HG03558 (cell line): Measurements from ENCODE around the gene SYT6.

ENCODE experiments used
- ATAC-seq: cut with Tn5 transposase; IDR thresholded peaks from one replicate; pipeline ENCODE4 v1.9.1; 2021; ENCODE audit warnings: moderate number of reproducible peaks; ENCODE audit not compliant: unreplicated experiment; ENCODE audit errors: extremely low read depth

SYT6 gene

GRCh38 chr1:114153261-114154145 is at the start of gene SYT6:
Gene SYT6 (minus strand): TSS chr1:114153869. CDS start chr1:114153772, 97 bp downstream.
- ATAC-seq: no peak

- no peak for ATAC-seq
These were observed 47.8 kb upstream of the SYT6 start for GRCh38 chr1:114201486-114201885.

- ATAC-seq: no peak
These were observed 45.4 kb upstream of the SYT6 start for GRCh38 chr1:114199017-114199594.

DNA sequence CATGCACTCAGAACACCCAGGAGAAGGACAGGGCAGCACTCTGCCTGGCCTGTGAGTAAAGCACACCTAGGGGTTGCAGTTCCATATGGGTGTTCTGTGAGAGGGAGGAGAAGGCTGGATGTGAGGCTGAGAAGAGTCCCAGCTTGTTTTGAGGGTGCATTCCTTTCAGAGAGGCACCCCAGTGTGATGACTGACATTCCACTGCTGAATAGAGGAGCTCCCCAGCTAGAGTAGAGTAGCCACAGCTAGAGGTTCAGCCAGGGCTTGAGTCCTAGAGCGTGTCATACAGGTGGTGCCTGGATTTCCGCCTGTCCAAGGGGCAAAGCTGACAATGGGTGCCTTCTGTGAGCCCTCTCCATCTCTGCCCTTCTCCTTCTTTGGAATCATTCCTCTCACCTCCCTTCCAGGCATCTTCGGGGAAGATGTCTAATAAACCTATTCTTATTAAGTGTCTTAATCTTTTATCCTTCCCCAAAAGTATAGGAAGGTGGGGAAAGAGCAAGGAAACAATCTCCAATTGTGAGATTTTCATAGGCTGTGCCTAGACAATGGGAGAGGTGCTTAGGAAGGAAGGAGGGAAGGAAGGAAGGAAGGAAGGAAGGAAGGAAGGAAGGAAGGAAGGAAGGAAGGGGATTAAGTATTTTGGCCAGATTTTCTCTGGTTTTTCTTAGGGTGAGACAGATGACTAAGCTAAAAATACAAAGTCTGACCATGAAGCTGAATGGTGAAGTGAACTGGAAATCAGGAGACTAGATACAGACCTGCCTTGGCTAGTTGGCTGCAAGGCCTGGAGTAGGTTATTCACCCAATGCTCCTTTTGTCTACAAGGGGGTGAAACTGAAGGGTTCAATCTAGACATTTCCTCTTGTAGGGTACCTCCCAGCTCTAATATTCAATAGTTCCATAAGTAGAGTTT is 43.6 kb upstream of the SYT6 start:
- ATAC-seq: no peak

GRCh38 chr1:114195819-114196218 is 42.1 kb upstream of the SYT6 start:
- no peak for ATAC-seq

GRCh38 chr1:114192328-114192727 is 38.7 kb upstream of the SYT6 start:
- no peak for ATAC-seq

DNA sequence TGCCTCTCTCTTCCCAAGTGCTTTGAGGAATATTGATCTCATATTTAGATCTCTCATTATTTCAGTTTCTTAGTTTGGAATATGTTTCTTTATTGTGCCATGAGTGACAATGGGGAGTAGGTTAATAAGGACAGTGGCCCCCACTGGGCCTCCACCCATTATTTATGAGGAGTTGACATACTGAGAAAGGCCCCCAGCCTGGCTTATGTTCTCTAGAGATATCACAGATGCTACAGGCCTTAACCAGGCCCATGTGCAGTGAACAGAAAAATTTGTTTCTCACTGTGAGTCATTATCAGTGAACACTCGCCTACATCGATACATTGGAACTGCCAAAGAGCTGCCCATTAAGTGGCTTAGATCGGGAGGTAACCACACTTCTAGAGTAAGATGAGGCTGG is 35.7 kb upstream of the SYT6 start:
- no peak for ATAC-seq

GRCh38 chr1:114181356-114181755 is 27.7 kb upstream of the SYT6 start:
- ATAC-seq: no peak

GRCh38 chr1:114180742-114181141 is 27.1 kb upstream of the SYT6 start:
- no peak for ATAC-seq

- no peak for ATAC-seq
These were observed 25.3 kb upstream of the SYT6 start for GRCh38 chr1:114178936-114179335.

GRCh38 chr1:114177282-114177681 is 23.6 kb upstream of the SYT6 start:
- ATAC-seq: no peak

DNA sequence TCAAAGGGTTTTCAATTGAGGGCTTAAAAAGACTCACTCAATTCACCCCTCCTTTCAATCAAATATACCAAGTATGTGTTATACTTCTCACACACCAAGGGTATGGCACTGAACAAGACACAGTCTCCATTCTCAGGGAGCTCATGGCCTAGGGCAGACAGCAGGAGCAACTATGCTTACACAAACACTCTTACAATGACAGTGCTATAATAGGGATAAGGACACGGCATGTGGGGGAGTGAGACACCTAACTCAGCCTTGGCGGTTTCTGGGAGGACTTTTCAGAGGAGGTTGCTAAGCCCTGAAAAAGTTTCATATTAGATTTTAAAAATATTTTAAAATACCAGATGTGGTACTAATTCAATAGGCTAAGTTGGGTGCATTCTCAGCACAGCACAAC is 22.7 kb upstream of the SYT6 start:
- ATAC-seq: no peak

- ATAC-seq: no peak
These were observed 20.0 kb upstream of the SYT6 start for GRCh38 chr1:114173680-114174079.

- no peak for ATAC-seq
These were observed 15.8 kb upstream of the SYT6 start for GRCh38 chr1:114169509-114169908.

DNA sequence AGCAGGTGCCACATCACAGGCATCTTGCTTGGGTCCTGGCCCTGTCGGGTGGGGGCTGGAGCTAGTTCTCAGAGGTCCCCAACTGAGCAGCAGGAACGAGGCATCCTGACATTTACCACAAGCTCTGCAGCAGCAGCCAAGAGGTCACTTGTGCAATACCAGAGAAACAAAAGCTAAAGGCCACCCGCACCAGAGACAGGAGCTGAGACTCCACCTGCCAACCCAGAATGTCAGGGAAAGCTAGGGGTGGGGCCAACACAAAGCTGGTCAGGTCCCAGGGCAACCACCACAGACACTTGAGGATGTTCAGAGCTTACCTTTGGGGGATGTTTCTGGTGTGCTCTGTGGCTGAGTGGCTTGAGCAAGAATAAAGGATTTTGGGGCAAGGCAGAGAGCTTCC is 13.6 kb upstream of the SYT6 start:
- no peak for ATAC-seq

GRCh38 chr1:114164840-114165543 is 11.3 kb upstream of the SYT6 start:
- no peak for ATAC-seq

DNA sequence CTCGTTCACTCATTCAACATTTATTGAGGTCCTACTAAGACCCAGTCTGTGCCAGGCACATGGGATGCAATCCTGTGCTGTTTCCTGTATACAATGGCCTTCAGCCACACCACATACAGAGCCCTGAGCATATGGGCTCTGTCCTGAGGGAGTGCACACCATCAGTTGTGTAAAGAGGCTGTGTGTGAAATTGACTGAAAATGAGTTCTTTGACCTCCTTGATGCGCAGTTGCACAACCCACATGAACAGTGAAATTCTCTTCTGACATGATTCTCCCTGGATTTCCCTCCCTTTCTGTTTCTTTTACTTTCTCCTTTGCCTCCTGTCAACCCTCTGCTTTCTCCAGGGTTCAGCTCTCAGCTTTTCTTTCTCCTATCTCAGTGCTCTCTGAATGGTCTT is 6.3 kb upstream of the SYT6 start:
- ATAC-seq: no peak

DNA sequence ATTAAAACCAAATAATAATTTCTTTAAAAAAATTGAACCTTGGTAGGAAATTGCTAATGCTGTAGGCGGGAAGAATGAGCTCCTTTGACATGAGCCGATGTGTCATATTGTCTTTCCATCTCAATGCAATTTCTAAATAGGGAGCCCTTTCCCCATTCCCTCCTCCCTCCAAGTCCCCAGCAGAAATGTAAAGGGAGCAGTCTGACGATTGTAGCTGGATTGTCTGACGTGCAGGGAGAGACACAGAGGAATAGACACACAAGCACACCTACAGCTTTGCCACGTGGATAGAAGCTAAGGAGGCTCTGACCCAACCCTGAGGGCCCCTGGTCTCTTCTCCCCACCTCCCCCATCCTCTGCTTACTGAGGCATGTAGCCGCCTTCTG is 3.6 kb upstream of the SYT6 start:
- ATAC-seq: no peak

DNA sequence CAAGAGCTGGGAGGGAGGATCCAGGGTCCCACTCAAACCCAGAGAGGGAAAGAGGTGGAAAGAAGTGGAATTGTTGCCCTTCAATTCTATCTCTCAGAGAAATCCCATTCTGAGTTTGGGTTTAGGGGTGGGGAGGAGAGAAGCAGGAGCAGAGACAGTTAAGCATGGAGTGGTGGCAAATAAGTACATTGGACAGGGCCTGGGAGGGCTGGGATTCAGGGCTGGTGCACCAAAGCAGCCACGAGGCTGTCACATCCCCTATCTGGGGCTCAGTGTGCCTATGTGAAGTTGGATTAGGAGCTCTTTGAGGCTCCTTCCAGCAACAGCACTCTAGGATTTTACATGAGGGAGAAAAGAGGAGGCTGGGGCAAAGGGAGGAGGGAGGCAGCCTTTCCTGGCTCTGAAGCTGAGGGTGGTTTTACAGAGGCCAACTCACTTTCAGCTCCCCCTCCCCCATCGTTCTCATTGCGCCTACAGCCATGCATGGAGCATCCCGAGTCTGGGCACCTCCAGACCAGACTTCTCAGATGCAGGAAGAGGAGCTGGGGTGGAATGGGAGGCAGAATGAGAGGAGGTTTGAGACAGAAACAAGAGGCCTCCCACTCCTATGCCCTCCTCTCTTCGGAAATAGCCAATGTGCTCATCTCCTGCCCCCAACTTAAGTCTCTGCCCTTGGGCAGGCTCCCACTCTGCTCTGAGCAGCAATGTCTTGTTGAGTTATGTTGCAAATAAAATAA is 3.0 kb upstream of the SYT6 start:
- no peak for ATAC-seq

DNA sequence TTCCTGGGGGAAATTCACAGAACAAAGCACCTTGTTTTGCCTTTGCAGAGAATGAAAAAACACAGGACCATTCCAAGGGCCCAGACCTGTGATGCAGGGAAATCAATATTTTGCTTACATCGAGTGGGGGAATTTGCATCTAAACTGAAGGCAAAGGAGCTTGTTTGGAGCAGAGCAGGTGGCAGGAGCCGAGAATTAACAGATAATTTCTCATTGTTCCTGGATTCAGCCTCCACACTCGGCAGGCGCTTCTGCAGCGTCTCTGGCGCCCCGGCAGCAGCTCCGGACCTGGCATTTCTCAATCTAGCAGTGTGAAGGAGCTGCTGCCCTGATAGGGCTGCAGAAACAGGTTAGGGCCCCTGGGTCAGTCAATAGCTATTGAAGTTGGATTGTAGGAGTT is 2.0 kb upstream of the SYT6 start:
- ATAC-seq: no peak
